Vagina (tissue), 2 donors: ENCODE results near the gene PCSK6.

ENCODE experiments used
- CTCF ChIP-seq, 3 experiments: fragments of 450-650 bp in 2 of 3; fragments of 200-600 bp in 1 of 3; sonication (generic) in 1 of 3; IDR thresholded peaks; one replicate each; pipeline ENCODE4 v1.5.1; 2017 to 2019; ENCODE audit warnings: antibody characterized with exemption in 3 of 3, mild to moderate bottlenecking in 2 of 3, moderate library complexity in 2 of 3
- POLR2A ChIP-seq, 2 donors: fragments of 450-650 bp; IDR thresholded peaks; one replicate each; pipeline ENCODE4 v1.6.1; 2017; ENCODE audit warnings: antibody characterized with exemption in 2 of 2, mild to moderate bottlenecking in 2 of 2, moderate library complexity in 2 of 2
- POLR2AphosphoS5 ChIP-seq, 2 donors: sonication (generic); formaldehyde crosslinking; IDR thresholded peaks; one replicate each; pipeline ENCODE4 v1.9.0; 2017; ENCODE audit warnings: antibody characterized with exemption in 2 of 2, mild to moderate bottlenecking in 2 of 2, low read depth in 1 of 2; ENCODE audit not compliant: insufficient read depth in 1 of 2

- TF ChIP-seq POLR2A (IDR thresholded peaks at IDR 0.05) (no peak), CTCF (IDR thresholded peaks at IDR 0.05) (no peak), POLR2AphosphoS5 (IDR thresholded peaks at IDR 0.05; ENCODE audit: insufficient read depth in 1 of 2, low read depth in 1 of 2) (no peak)
Observed at GRCh38 chr15:101390462-101390861, 99.0 kb downstream of the PCSK6 start.
